ENCODE measurements around the gene C1orf210. TPM values are rescaled to one million over a fixed set of nuclear protein-coding genes. Genes with fewer than 3 reads are reported as not detected.

Gene C1orf210
- total RNA-seq, 1 experiment from 2014 or later, result 5.9 TPM

DNA sequence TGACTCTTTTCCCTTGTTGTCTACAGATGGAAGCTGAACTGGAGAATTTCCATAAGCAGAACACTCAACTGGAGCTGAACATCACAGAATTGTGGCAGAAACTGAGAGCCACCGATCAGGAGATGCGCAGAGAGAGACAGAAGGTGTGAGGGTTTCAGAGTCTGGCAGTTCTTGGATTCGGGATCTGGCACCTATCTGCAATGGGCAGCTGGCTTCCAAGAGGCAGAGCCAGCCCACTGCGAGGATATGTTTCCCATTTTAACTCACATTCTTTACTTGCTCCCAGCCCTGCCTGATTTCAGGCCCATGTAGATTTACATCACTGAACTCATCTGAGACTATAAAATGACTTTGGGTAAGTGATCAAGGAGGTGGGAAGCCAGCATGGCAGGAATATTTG is 52.9 kb downstream of the C1orf210 start:
- no CpG with 5 or more reads among the region's 4 CpGs for WGBS (ENCODE audit: extremely low coverage, insufficient read length, low lambda C conversion rate)
- Histone ChIP-seq H3K79me1 (ENCODE audit: insufficient read depth, low read depth, low read length, poor library complexity, severe bottlenecking) (no peaks in the 10 kb centered on the region), H3K9me3 (ENCODE audit: control insufficient read depth, low read depth, low read length) (no peaks in the 10 kb centered on the region), H4K8ac (replicated peaks; ENCODE audit: insufficient read length, low read depth, low read length) (no peak overlapping the region), H3K27ac (ENCODE audit: insufficient read length, low read depth, low read length) (no peak overlapping the region), H2BK5ac (ENCODE audit: insufficient read length, low read length) (no peak overlapping the region), H4K20me1 (ENCODE audit: control insufficient read depth, insufficient read depth, insufficient read length) (no peaks in the 10 kb centered on the region), H3K9ac (ENCODE audit: extremely low read depth, insufficient read length, low read length) (no peak overlapping the region), H2BK120ac (ENCODE audit: low read depth, low read length, poor library complexity, severe bottlenecking) (no peak overlapping the region), H3K56ac (ENCODE audit: insufficient read length, low read depth, low read length) (no peak overlapping the region), H3K27me3 (ENCODE audit: insufficient read depth, low read length) (no peaks in the 10 kb centered on the region), H3K4me2 (ENCODE audit: insufficient read depth, insufficient read length, low read length) (no peak overlapping the region), H2AK5ac (ENCODE audit: insufficient read length, low read length) (no peak overlapping the region), H3K23me2 (ENCODE audit: insufficient read length, low read depth, low read length, poor library complexity, severe bottlenecking) (no peaks in the 10 kb centered on the region), H2BK15ac (ENCODE audit: low read depth, low read length) (no peak overlapping the region), H3K79me2 (ENCODE audit: insufficient read depth, low read length) (no peaks in the 10 kb centered on the region), H4K5ac (ENCODE audit: insufficient read length, low read depth, low read length) (no peak overlapping the region), H3T11ph (ENCODE audit: low read length) (no peak overlapping the region), H3K4ac (ENCODE audit: low read depth, low read length) (no peak overlapping the region), H3K18ac (ENCODE audit: insufficient read length, low read depth, low read length) (no peak overlapping the region), H2BK12ac (ENCODE audit: insufficient read length, low read depth, low read length) (no peak overlapping the region), H2AFZ (ENCODE audit: low read length) (no peak overlapping the region), H3K4me1 (ENCODE audit: insufficient read depth, low read length) (no peaks in the 10 kb centered on the region), H4K91ac (ENCODE audit: insufficient read length, low read depth, low read length) (no peak overlapping the region), H3K23ac (ENCODE audit: insufficient read length, low read depth, low read length) (no peak overlapping the region), H3K14ac (ENCODE audit: insufficient read depth, low read length) (no peak overlapping the region), H2BK20ac (ENCODE audit: low read depth, low read length, poor library complexity, severe bottlenecking) (no peak overlapping the region)
- Mint-ChIP-seq H3K27me3 (ENCODE audit: low read depth) (peaks cover 2% of the 10 kb centered on the region; the same call in 1 of the 2 replicates), H3K9me3 (no peaks in the 10 kb centered on the region), H3K4me1 (peaks cover 17 to 22% of the 10 kb centered on the region in 2 experiments), H3K4me3 (no peak overlapping the region), H3K36me3 (ENCODE audit: insufficient read depth in 1 of 3, low read depth in 3 of 3) (no peaks in the 10 kb centered on the region), H3K27ac (no peak overlapping the region)
- DNase-seq, result no peak
- TF ChIP-seq, protein P1, sequence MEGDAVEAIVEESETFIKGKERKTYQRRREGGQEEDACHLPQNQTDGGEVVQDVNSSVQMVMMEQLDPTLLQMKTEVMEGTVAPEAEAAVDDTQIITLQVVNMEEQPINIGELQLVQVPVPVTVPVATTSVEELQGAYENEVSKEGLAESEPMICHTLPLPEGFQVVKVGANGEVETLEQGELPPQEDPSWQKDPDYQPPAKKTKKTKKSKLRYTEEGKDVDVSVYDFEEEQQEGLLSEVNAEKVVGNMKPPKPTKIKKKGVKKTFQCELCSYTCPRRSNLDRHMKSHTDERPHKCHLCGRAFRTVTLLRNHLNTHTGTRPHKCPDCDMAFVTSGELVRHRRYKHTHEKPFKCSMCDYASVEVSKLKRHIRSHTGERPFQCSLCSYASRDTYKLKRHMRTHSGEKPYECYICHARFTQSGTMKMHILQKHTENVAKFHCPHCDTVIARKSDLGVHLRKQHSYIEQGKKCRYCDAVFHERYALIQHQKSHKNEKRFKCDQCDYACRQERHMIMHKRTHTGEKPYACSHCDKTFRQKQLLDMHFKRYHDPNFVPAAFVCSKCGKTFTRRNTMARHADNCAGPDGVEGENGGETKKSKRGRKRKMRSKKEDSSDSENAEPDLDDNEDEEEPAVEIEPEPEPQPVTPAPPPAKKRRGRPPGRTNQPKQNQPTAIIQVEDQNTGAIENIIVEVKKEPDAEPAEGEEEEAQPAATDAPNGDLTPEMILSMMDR (conservative IDR thresholded peaks at IDR 0.05), result no peak

Measured in H9 (cell line).